BLaER1 (cell line): ENCODE measurements around the gene PAGE2B.
"Not testable (repeated sequence)": the region's sequence is repeated elsewhere in the genome, so short reads cannot be mapped to it uniquely, and the experiment has no call there.

Experiments
- H3K27ac ChIP-seq: shearing (Covaris generic); formaldehyde crosslinking; 2 replicates; pipeline ENCODE4 v1.8.1; 2022
- H3K27me3 ChIP-seq: shearing (Covaris generic); formaldehyde crosslinking; 2 replicates; pipeline ENCODE4 v1.8.1; 2022
- H3K36me3 ChIP-seq: shearing (Covaris generic); formaldehyde crosslinking; 2 replicates; pipeline ENCODE4 v1.8.1; 2022
- H3K4me1 ChIP-seq: shearing (Covaris generic); formaldehyde crosslinking; 2 replicates; pipeline ENCODE4 v1.8.1; 2022
- H3K4me2 ChIP-seq: shearing (Covaris generic); formaldehyde crosslinking; 2 replicates; pipeline ENCODE4 v1.8.1; 2022
- H3K4me3 ChIP-seq: shearing (Covaris generic); formaldehyde crosslinking; 2 replicates; pipeline ENCODE4 v1.8.1; 2022
- H3K9ac ChIP-seq: shearing (Covaris generic); formaldehyde crosslinking; 2 replicates; pipeline ENCODE4 v1.8.1; 2022
- H3K9me3 ChIP-seq: shearing (Covaris generic); formaldehyde crosslinking; 2 replicates; pipeline ENCODE4 v1.8.1; 2022
- H4K20me1 ChIP-seq: shearing (Covaris generic); formaldehyde crosslinking; 2 replicates; pipeline ENCODE4 v1.8.1; 2022
- Cebpa-rat ChIP-seq: shearing (Covaris generic); IDR thresholded peaks from 2 replicates; pipeline ENCODE4 v1.8.1; 2022

Gene PAGE2B

DNA sequence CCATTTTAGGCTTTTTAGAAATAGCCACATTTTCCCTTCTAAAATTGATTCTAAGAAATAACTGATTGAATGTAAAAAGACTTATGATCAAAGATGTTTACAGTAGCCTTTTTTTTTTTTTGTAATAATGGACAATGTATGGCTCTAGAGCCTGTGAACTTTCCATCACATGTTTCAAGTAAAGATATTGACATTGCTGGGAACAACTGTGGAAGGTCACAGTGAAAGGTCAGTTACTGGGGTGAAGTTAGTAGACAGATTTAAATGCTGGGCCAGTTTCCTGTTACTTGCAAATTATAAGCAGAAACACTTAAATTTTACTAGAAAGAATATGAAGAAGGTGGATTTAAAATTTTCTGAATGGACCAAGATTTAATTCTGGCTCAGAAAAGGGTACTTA lies 32.4 kb downstream of the PAGE2B start:
- TF ChIP-seq Cebpa-rat: no peak
- Histone ChIP-seq H3K4me3 (no peak overlapping the region), H3K9ac (no peak overlapping the region), H3K36me3 (no peaks in the 10 kb centered on the region), H3K27ac (no peak overlapping the region), H3K27me3 (peaks cover 30% of the 10 kb centered on the region), H4K20me1 (no peaks in the 10 kb centered on the region), H3K4me1 (no peaks in the 10 kb centered on the region), H3K4me2 (no peak overlapping the region), H3K9me3 (no peaks in the 10 kb centered on the region)

GRCh38 chrX:55107911-55108310 lies 33.1 kb downstream of the PAGE2B start:
- Histone ChIP-seq H3K36me3 (no peaks in the 10 kb centered on the region), H3K4me2 (no peak overlapping the region), H3K9ac (no peak overlapping the region), H4K20me1 (no peaks in the 10 kb centered on the region), H3K4me3 (no peak overlapping the region), H3K9me3 (no peaks in the 10 kb centered on the region), H3K27me3 (peaks cover 24% of the 10 kb centered on the region), H3K27ac (no peak overlapping the region), H3K4me1 (no peaks in the 10 kb centered on the region)
- TF ChIP-seq Cebpa-rat: no peak

GRCh38 chrX:55109306-55109705 lies 34.5 kb downstream of the PAGE2B start:
- no peak for TF ChIP-seq Cebpa-rat

DNA sequence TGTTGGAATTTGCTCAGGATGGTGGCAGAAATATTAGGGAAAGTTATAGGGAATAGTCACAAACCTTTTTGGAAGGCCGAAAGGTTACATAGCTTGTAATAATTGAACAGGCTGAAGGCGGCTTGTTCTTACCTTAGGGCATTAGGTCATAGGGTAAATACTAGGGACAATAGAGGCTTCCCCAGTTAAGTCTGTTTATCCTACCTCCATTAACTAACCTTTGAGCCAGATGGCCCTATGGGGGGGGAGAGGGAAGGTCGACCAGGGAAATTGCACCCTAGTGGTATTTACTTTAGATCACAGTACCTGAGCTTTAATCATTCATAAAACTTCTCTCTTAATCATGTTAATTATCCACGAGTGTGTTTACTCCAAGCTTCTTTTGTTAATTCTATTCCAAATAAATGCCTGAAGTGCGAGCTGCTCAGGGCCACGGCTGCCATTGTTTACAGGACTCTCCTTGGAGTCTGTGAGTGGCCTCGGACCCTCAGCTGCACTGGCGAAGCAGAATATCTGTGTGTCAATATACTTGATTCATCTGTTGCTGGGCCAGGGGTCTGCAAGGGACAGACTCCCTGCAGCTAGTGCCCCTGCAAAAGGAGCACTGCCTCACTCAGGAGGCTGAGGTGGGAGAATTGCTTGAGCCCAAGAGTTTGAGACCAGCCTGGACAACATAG lies 36.9 kb downstream of the PAGE2B start:
- Histone ChIP-seq H3K4me2 (no peak overlapping the region), H3K4me1 (no peaks in the 10 kb centered on the region), H4K20me1 (no peaks in the 10 kb centered on the region), H3K9me3 (no peaks in the 10 kb centered on the region), H3K27ac (no peak overlapping the region), H3K9ac (no peak overlapping the region), H3K4me3 (no peak overlapping the region), H3K27me3 (peaks cover 34% of the 10 kb centered on the region), H3K36me3 (no peaks in the 10 kb centered on the region)
- no peak for TF ChIP-seq Cebpa-rat

More at GRCh38 chrX:55109306-55109705, 34.5 kb downstream of the PAGE2B start:
- Histone ChIP-seq H3K27me3 (peaks cover 18% of the 10 kb centered on the region), H3K4me2 (no peak overlapping the region), H3K9ac (no peak overlapping the region), H3K4me3 (no peak overlapping the region), H3K36me3 (no peaks in the 10 kb centered on the region), H3K27ac (no peak overlapping the region), H4K20me1 (no peaks in the 10 kb centered on the region), H3K9me3 (no peaks in the 10 kb centered on the region), H3K4me1 (no peaks in the 10 kb centered on the region)

DNA sequence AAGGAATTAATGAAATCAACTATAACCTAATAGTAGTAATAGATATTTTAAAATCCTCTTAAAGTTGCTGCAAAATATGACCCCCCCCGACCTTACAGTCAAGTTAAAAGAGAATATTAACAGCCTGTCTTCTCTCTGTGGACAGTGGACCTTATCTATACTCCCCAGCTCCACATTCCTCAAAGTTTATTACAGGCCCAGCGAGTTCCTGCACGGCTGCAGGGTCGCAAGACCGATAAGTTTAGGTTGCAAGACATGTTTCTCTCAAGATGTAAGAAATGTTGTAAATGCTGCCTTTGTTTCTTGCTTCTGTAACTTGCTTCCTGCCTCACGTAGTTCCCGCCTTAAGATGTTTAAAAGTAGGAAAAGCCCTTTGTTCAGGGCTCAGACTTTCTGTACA lies 41.8 kb downstream of the PAGE2B start:
- H3K9me3 ChIP-seq, H3K4me3 ChIP-seq, H3K9ac ChIP-seq, H3K36me3 ChIP-seq, H3K4me1 ChIP-seq, H4K20me1 ChIP-seq, H3K4me2 ChIP-seq, H3K27ac ChIP-seq: not testable (repeated sequence)
- peaks cover 63% of the 10 kb centered on the region for H3K27me3 ChIP-seq

DNA sequence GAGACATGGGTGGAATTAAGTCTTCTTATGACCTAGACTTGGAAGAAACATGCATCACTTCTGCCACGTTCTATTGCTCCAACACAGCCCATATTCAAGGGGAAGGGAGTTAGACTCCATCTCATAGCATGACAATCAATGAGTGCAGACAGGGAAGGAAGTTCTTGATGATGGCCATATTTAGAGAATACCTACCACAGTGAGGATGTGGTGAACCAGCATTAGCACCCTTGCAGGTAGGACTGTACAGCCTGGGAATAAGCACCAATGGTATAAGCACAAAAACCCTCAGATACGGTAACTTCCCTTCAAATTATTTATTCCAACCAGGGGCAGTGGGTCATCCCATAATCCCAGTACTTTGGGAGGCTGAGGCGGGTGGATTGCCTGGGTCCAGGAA lies 43.7 kb downstream of the PAGE2B start:
- H3K9me3 ChIP-seq: no peaks in the 10 kb centered on the region
- no peaks in the 10 kb centered on the region for H3K4me1 ChIP-seq
- no peak overlapping the region for H3K4me3 ChIP-seq
- H3K27ac ChIP-seq: no peak overlapping the region
- H3K36me3 ChIP-seq: no peaks in the 10 kb centered on the region
- peaks cover 82% of the 10 kb centered on the region for H3K27me3 ChIP-seq
- no peak for TF ChIP-seq Cebpa-rat
- H4K20me1 ChIP-seq: no peaks in the 10 kb centered on the region; the same call in 1 of the 2 replicates
- no peak overlapping the region for H3K4me2 ChIP-seq
- H3K9ac ChIP-seq: no peak overlapping the region

DNA sequence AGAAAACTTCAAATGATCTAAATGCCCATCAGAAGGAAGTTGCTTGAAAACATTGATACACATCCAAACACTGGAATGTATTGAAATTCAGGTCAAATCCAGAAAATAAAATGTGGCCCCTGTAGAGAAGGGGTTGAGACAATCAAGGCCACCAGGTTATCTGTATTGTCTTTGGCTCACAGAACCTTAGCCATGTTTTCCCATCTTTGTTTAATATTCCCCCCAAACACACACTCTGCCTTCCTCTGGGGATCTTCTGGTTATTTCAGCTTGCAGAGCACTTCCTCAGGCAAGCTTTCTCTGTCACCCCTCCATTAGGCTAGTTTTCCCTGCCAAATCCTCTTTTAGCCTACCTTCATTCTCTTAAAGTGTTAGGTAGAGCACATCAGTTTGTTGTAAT lies 44.4 kb downstream of the PAGE2B start:
- H3K4me2 ChIP-seq: no peak overlapping the region

GRCh38 chrX:55119712-55120111 lies 44.9 kb downstream of the PAGE2B start:
- peaks cover 93% of the 10 kb centered on the region for H3K27me3 ChIP-seq

More for the DNA sequence above, 44.4 kb downstream of the PAGE2B start:
- TF ChIP-seq Cebpa-rat: no peak
- Histone ChIP-seq H3K9ac (no peak overlapping the region), H3K27ac (no peak overlapping the region), H3K4me3 (no peak overlapping the region), H3K36me3 (no peaks in the 10 kb centered on the region), H3K27me3 (peaks cover 89% of the 10 kb centered on the region), H3K9me3 (no peaks in the 10 kb centered on the region), H4K20me1 (no peaks in the 10 kb centered on the region; the same call in 1 of the 2 replicates), H3K4me1 (no peaks in the 10 kb centered on the region)

DNA sequence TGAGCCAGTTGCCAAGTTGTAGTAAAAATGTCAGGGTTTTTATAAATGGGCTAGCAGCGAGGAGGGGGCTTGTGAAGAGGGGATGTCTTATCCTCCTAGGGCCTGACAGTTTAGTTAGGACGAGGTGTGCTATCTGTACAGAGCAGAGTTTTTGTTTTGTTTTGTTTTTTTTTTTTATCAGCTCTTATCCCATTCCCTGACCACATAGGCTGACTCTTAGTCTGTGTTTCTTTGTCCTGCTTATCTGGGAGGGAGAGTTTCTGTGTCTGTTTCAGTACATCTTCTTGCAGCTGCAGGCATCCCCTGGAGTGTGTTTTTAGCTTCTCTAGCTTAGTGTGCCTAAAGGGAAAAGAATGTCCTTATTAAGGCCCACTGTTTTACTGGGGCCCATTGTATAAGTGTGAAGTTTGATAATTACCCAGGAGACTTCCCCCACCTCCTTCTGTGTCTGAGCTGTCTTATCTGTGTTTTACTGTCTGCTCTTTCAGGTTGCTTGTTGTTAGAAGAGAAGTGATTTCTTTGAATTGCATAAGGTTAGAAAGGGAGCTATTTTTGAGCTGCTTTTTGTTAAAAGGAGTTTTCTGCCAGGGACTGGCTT lies 46.0 kb downstream of the PAGE2B start:
- no peaks in the 10 kb centered on the region for H3K36me3 ChIP-seq
- peaks cover 91% of the 10 kb centered on the region for H3K27me3 ChIP-seq
- no peak for TF ChIP-seq Cebpa-rat
- no peaks in the 10 kb centered on the region for H3K9me3 ChIP-seq
- no peak overlapping the region for H3K27ac ChIP-seq
- H4K20me1 ChIP-seq: no peaks in the 10 kb centered on the region; the same call in 1 of the 2 replicates
- H3K4me1 ChIP-seq: no peaks in the 10 kb centered on the region
- no peak overlapping the region for H3K4me2 ChIP-seq
- H3K9ac ChIP-seq: no peak overlapping the region
- no peak overlapping the region for H3K4me3 ChIP-seq

More at GRCh38 chrX:55119712-55120111, 44.9 kb downstream of the PAGE2B start:
- Histone ChIP-seq H3K36me3 (no peaks in the 10 kb centered on the region), H3K4me1 (no peaks in the 10 kb centered on the region), H3K9me3 (no peaks in the 10 kb centered on the region), H3K9ac (no peak overlapping the region), H3K4me2 (no peak overlapping the region), H3K27ac (no peak overlapping the region), H4K20me1 (no peaks in the 10 kb centered on the region; the same call in 1 of the 2 replicates), H3K4me3 (no peak overlapping the region)
- TF ChIP-seq Cebpa-rat: no peak

DNA sequence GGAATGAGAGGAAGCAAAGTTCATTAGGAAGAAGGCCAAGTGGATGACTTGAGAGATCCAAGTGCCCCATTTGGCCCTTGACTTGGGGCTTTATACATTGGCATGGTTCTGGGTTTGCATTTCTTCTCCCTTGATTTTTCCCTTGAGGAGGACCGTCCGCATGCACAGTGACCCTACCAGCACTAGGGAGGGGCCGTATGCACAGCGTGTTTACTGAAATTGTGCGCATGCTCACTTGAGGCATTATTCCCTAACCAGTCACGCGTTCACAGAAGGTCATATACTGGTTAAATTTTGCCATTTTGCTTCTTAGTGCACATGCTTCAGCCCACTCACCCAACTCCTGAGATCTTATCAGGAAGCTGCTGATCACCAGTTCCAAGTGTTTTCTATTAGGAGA lies 49.1 kb downstream of the PAGE2B start:
- Histone ChIP-seq H3K9ac (no peak overlapping the region), H3K27me3 (peaks cover 82% of the 10 kb centered on the region), H4K20me1 (no peaks in the 10 kb centered on the region; the same call in 1 of the 2 replicates), H3K4me1 (no peaks in the 10 kb centered on the region), H3K4me2 (no peak overlapping the region), H3K36me3 (no peaks in the 10 kb centered on the region), H3K9me3 (no peaks in the 10 kb centered on the region), H3K4me3 (no peak overlapping the region), H3K27ac (no peak overlapping the region)
- TF ChIP-seq Cebpa-rat: no peak
